ENCODE measurements around the gene KCTD11.
"Not testable (repeated sequence)": the region's sequence is repeated elsewhere in the genome, so short reads cannot be mapped to it uniquely, and the experiment has no call there.

Gene KCTD11

GRCh38 chr17:7347630-7348477 lies 4.1 kb upstream of the KCTD11 start:
- no peak for DNase-seq

DNA sequence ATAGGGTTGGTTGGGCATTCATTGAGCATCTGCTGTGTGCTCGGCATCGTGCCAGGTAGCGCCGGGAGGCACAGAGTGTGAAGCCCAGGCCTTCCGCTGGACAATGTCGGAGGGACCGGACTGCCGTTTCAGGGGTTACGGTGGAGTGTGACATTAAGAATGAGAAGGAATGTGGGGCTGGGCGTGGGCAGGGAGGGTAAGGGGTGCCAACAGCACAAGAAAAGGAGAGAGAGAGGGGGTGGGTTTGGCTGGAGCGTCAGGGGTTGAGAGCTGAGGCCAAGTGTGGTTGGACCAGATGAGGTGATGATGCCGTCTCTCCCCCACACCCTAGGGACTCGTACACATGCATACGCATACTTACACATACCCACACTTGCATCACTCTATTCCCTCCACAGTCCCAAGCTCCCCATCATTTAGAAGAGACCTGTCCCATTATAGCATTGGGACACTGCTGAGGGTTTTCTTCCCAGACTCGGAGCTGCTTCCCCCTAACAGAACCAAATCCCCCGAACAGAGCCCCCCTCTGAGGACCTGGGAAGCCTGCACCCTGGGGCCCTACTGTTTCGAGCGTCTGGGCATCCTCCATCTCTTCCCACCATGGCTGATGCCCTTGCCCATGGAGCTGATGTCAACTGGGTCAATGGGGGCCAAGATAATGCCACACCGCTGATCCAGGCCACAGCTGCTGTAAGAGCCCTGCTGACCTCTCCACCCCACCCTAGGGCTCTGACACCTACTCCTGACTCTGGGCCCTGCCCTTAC lies 3.3 kb upstream of the KCTD11 start:
- DNase-seq: no peak

GRCh38 chr17:7352503-7352889 lies 534 bp downstream of the KCTD11 start:
- DNase-seq: no peak

DNA sequence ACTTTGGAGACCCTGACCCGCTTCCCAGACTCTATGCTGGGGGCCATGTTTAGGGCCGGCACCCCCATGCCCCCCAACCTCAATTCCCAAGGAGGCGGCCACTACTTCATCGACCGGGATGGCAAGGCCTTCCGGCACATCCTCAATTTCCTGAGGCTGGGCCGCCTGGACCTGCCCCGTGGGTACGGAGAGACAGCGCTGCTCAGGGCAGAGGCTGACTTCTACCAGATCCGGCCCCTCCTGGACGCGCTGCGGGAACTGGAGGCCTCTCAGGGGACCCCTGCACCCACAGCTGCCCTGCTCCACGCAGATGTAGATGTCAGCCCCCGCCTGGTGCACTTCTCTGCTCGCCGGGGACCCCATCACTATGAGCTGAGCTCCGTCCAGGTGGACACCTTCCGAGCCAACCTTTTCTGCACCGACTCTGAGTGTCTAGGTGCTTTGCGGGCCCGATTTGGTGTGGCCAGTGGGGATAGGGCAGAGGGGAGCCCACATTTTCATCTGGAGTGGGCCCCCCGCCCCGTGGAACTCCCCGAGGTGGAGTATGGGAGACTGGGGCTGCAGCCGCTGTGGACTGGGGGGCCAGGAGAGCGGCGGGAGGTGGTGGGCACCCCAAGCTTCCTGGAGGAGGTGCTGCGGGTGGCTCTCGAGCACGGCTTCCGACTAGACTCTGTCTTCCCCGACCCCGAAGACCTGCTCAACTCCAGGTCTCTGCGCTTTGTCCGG lies 1.1 kb downstream of the KCTD11 start:
- DNase-seq: no peak

- DNase-seq: no peak
These were observed 2.4 kb downstream of the KCTD11 start for GRCh38 chr17:7354262-7354843.

GRCh38 chr17:7355053-7355452 lies 3.1 kb downstream of the KCTD11 start, which contains the start of gene TMEM95:
TMEM95 (plus strand) TSS chr17:7355156; CDS start chr17:7355205, 49 bp downstream.
- no peak for DNase-seq

GRCh38 chr17:7355573-7355972 lies 3.6 kb downstream of the KCTD11 start:
- DNase-seq: no peak

- DNase-seq: peak; percentile 61
These were observed 4.1 kb downstream of the KCTD11 start for GRCh38 chr17:7356072-7356549.

DNA sequence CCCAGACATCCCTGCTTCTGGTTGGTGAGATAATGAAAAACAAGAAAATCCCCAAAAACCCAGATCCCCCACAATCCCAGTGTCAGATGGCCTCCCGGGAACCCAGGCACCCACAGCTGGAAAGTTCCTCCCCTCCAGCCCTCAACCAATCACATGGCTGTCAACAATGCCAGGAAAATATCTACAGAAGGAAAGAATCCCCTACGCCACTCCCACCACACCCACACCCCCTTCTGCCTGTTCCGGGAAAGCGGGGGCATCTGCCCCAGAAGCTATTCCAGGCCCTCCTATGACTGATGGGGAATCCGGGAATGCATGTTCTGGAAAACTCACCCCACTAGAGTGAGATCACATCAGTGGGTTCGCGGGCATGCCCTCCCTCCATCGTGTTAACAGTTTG lies 4.8 kb downstream of the KCTD11 start:
- DNase-seq: no peak

DNA sequence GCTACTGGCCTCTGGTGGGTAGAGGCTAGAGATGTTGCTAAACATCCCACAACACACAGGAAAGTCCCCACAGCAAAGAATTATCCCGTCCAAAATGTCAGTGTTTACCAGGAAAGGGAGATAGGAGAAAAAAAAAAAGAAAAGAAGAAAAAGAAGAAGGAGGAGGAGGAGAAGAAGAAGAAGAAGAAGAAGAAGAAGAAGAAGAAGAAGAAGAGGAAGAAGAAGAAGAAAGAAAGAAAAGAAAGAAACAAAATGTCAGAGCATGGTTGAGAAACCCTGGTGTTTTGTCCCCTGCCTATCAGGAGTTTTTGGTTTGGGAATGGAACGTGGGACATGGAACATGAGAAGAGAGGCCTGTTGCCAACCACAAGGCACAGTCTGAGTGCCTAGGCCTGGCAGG lies 5.4 kb downstream of the KCTD11 start:
- DNase-seq: no peak

- no peak for DNase-seq
These were observed 9.9 kb downstream of the KCTD11 start for GRCh38 chr17:7361906-7362305.

DNA sequence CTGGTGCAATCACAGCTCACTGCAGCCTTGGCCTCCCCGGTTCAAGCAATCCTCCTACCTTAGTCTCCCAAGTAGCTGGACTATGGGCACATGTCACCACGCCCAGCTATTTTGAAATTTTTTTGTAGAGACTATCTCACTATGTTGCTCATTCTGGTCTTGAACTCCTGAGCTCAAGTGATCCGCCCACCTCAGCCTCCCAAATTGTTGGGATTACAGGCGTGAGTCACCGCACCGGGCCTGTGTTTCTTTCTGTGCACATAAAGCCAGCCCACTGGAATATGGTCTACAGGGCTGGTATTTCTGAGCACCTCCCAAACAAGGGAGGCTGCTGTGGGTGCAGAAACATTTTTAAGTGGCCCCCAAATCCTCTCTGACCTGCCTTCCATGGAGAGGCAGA lies 11.3 kb downstream of the KCTD11 start:
- no peak for DNase-seq

DNA sequence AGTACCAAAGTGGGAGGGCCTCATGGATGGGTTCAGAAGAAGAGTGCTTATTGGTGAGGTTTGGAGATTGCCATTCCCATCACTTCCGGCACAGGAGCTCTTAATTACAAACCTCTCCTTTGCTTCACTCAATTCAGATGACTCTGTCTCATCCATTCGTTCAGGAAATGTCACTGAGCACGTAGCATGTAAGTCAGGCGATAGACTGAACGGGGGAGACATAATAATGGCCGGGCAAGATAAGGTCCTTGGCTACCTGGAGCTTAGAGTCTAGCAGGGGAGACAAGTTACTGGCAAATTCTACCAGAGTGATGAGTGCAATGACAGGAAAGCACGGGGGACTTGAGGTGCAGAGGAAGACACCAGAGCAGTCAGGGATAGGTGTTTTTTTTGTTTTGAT lies 14.0 kb downstream of the KCTD11 start:
- DNase-seq: not testable (repeated sequence)

- DNase-seq: no peak
These were observed 15.1 kb downstream of the KCTD11 start for GRCh38 chr17:7367083-7367482.

DNA sequence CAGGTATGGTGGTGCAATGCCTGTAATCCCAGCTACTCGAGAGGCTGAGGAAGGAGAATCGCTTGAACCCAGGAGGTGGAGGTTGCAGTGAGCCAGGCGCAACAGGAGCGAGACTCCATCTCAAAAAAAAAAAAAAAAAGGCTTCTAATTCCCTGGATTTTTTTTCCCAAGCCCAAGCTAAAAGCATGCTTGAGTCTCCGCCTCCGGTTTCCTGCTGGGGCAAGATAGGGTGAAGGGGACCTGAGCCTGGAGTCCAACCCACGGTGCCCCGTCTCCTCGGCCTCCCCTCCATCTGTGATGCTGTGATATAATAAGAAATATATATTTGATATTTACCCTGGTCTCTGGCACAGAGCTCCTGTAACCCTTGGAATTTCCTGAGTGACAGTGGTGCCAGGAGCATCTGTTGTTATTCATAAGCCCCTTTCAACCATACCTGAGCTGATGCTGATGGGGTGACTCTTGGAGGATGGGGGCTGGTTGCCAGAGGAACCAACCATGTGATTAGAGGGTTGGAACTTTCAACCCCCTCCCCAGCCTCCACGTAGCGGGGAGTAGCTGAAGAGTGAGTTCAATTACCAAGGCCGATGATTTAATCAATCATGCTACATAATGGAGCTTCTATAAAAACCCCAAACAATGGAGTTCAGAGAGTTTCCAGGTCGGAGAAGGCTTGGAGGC lies 16.1 kb downstream of the KCTD11 start:
- no peak for DNase-seq

DNA sequence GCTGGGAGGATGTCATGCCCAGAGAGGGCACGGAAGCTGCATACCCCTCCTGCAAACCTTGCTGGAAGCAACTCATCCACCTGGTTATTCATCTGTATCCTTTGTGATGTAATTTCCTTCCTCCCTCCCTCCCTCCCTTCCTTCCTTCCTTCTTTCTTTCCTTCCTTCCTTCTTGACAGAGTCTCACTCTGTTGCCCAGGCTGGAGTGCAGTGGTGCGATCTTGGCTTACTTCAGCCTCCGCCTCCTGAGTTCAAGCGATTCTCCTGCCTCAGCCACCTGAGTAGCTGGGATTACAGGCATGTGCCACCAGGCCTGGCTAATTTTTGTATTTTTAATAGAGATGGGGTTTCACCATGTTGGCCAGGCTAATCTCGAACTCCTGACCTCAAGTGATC lies 16.6 kb downstream of the KCTD11 start:
- not testable (repeated sequence) for DNase-seq

DNA sequence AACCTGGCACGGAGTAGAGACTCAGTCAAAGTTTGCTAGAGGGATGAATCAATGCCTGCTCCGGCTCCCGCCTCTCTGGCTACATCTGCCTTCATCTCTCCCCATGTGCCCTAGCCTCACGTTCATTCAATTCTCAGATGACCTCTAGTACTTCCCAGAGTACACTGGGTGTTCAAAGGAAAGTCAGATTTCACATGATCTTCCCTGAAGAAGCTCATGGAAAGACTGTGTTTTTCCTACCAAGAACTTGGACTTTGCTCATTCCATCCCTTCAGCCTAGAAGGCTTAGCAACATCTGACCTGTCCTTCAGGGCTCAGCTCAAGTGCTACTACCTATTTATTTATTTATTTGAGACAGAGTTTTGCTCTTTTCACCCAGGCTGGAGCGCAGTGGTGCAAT lies 17.9 kb downstream of the KCTD11 start:
- DNase-seq: no peak

DNA sequence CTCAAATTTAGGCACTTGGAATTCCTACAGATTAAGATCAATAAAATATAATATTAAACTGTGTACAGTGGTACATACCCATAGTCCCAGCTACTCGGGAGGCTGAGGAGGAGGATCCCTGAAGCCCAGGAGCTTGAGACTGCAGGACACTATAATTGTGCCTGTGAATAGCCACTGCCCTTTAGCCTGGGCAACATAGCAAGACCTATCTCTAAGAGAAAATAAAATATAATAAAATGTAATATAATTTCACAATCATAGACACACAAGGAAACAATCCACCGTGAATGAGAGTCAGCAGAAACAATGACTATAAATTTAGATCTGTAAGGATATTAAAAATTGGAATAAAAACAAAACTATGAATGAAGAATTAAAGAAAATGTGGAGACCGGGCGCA lies 18.9 kb downstream of the KCTD11 start:
- no peak for DNase-seq

GRCh38 chr17:7374353-7374752 lies 22.4 kb downstream of the KCTD11 start:
- no peak for DNase-seq

DNA sequence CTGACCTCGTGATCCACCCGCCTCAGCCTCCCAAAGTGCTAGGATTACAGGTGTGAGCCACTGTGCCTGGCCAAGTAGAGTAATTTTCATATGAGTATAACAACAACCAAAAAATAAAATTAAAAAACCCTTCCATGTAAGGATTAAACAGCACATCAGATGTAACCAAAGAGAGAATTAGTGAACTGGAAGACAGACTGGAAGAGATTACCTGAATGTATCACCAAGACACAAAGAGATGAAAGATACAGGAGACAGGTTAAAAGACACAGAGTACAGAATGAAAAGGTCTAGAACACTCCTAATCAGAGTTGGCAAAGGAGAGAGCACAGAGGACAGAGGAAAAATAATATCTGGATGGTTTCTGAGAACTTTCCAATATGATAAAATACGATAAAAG lies 27.2 kb downstream of the KCTD11 start:
- no peak for DNase-seq

DNA sequence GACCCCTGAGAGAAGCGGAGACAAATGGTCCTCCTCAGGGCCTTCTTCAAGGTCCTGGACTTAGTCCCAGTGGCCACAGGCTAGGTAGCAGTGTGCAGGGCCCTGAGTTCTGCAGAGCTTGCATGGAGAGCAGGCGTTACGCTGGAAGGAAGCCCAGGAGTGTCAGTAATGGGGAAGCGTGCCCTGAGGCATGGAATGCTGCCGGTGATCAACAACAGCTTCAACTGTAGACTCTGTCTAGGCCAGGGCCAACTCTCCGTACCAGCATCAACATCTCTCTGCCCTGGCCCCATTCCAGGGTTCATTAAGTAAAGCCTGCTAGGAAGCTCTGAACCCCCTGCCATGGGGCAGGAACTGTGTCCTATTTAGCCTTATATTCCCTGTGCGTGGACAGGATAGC lies 28.4 kb downstream of the KCTD11 start:
- DNase-seq: no peak

Measured in NCI-H510A treated with DMSO at 0.1 percent for 48 hours (cell line).